ENCODE data around the gene TRPC6.

GRCh38 chr11:101429703-101430540 lies 153.9 kb downstream of the TRPC6 start:
- no peak for TF ChIP-seq CTCF (IDR thresholded peaks at IDR 0.05; ENCODE audit: poor library complexity, severe bottlenecking)
- TF ChIP-seq POLR2AphosphoS5 (IDR thresholded peaks at IDR 0.05) = no peak
- no peak for TF ChIP-seq TAF1 (IDR thresholded peaks at IDR 0.05; ENCODE audit: low read depth)
- no peak for TF ChIP-seq RAD21 (conservative IDR thresholded peaks at IDR 0.05)
